A673 (cell line): ENCODE measurements around the gene VAV3. TPM values are rescaled to one million over a fixed set of nuclear protein-coding genes. Genes with fewer than 3 reads are reported as not detected.

Source experiments
- BruUV-seq: library from RNA; stranded (reverse); fragments of 400-500 nt; replicated peaks from 2 replicates; lab custom pipeline; 2021; lab: Mats Ljungman, UMichigan
- CTCF ChIA-PET: fragments of 300-600 bp; sonication (Branson Sonifier 250); formaldehyde crosslinking; loops from one replicate; lab custom pipeline; 2022; ENCODE audit warnings: antibody characterized with exemption; lab: Charles Lee
- POLR2A ChIA-PET: fragments of 300-600 bp; sonication (Branson Sonifier 250); formaldehyde crosslinking; loops from one replicate; lab custom pipeline; 2022; ENCODE audit warnings: antibody characterized with exemption; ENCODE audit not compliant: low non-redundant PET; lab: Charles Lee
- DNase-seq: peaks from one replicate; pipeline ENCODE4 v3.0.0-alpha.2; 2015; ENCODE audit warnings: low spot score
- H3K27ac ChIP-seq: fragments of 200-600 bp; sonication (generic); 2 replicates; pipeline ENCODE4 v1.5.1; 2016; ENCODE audit warnings: mixed run types, low read depth, mild to moderate bottlenecking, mixed read lengths, antibody characterized with exemption, low read length; ENCODE audit not compliant: poor library complexity, severe bottlenecking
- H3K27me3 ChIP-seq: fragments of 200-600 bp; sonication (generic); replicated peaks from 2 replicates; pipeline ENCODE4 v1.6.1; 2017; ENCODE audit warnings: mixed run types, low read depth, mild to moderate bottlenecking, mixed read lengths, antibody characterized with exemption, low read length; ENCODE audit not compliant: insufficient read depth, poor library complexity
- H3K36me3 ChIP-seq: fragments of 200-600 bp; sonication (generic); 2 replicates; pipeline ENCODE4 v1.6.1; 2016; ENCODE audit warnings: mixed run types, mild to moderate bottlenecking, mixed read lengths, antibody characterized with exemption, low read length; ENCODE audit not compliant: insufficient read depth, poor library complexity, severe bottlenecking
- H3K4me1 ChIP-seq: fragments of 200-600 bp; sonication (generic); 2 replicates; pipeline ENCODE4 v1.6.1; 2017; ENCODE audit warnings: mixed run types, mild to moderate bottlenecking, mixed read lengths, antibody characterized with exemption, low read length; ENCODE audit not compliant: insufficient read depth, poor library complexity, severe bottlenecking
- H3K4me3 ChIP-seq: fragments of 200-600 bp; sonication (generic); 2 replicates; pipeline ENCODE4 v1.5.1; 2016; ENCODE audit warnings: low read depth, mixed run types, mild to moderate bottlenecking, mixed read lengths, low read length; ENCODE audit not compliant: poor library complexity, severe bottlenecking
- H3K9me3 ChIP-seq: fragments of 200-600 bp; sonication (generic); 2 replicates; pipeline ENCODE4 v1.6.1; 2016; ENCODE audit warnings: mixed run types, low read depth, mild to moderate bottlenecking, mixed read lengths, antibody characterized with exemption, low read length; ENCODE audit not compliant: poor library complexity, severe bottlenecking
- CTCF ChIP-seq: fragments of 300-800, 200-600 bp; sonication (generic); conservative IDR thresholded peaks from 2 replicates; pipeline ENCODE4 v1.5.1; 2017; ENCODE audit warnings: low read depth, mild to moderate bottlenecking, antibody characterized with exemption, low read length, moderate library complexity, mixed read lengths
- EZH2 ChIP-seq: fragments of 200-600 bp; sonication (generic); IDR thresholded peaks from 2 replicates; pipeline ENCODE4 v1.6.1; 2017; ENCODE audit warnings: borderline replicate concordance, low read depth, mild to moderate bottlenecking, mixed read lengths, antibody characterized with exemption, low read length; ENCODE audit not compliant: poor library complexity, severe bottlenecking
- intact Hi-C: fragments of 100-400 bp; cut with micrococcal nuclease; formaldehyde crosslinking; loops from one replicate; pipeline ENCODE4 v1.10.0; 2022; ENCODE audit not compliant: unreplicated experiment
- total RNA-seq: library from RNA; stranded (reverse); gene quantifications from 2 replicates; pipeline ENCODE4 v1.2.3, GENCODE V29; 2021

The VAV3 gene
- total RNA-seq, 1 experiment from 2014 or later, result 0.30 TPM

GRCh38 chr1:107939256-107939655 is 25.7 kb downstream of the VAV3 start:
- Histone ChIP-seq H3K36me3 (no peaks in the 10 kb centered on the region), H3K27me3 (no peaks in the 10 kb centered on the region), H3K4me3 (no peak overlapping the region), H3K4me1 (peaks cover 30% of the 10 kb centered on the region), H3K27ac (no peak overlapping the region), H3K9me3 (no peaks in the 10 kb centered on the region)
- DNase-seq, result no peak
- CTCF ChIA-PET, result no interaction called here
- POLR2A ChIA-PET, result no interaction called here
- TF ChIP-seq CTCF (no peak), EZH2 (no peak)
- no TSS peak for BruUV-seq
- intact Hi-C loops, result no loop called here

- TF ChIP-seq CTCF, result no peak
- TF ChIP-seq EZH2, result no peak
- peak; percentile 84 for DNase-seq
- Histone ChIP-seq H3K9me3 (no peaks in the 10 kb centered on the region), H3K27ac (peak overlapping the region; percentile 34), H3K4me3 (no peak overlapping the region), H3K36me3 (no peaks in the 10 kb centered on the region), H3K27me3 (no peaks in the 10 kb centered on the region), H3K4me1 (peaks cover 35% of the 10 kb centered on the region)
- POLR2A ChIA-PET, result no interaction called here
- intact Hi-C loops, result loop anchor here (2.0 kb wide), 1 partner anchor 38 kb away; no protein-coding TSS in a partner anchor
- CTCF ChIA-PET, result no interaction called here
- no TSS peak for BruUV-seq
Observed at GRCh38 chr1:107936498-107937481, 28.2 kb downstream of the VAV3 start.

- no peaks in the 10 kb centered on the region for H3K36me3 ChIP-seq
- H3K4me3 ChIP-seq, result no peak overlapping the region
- H3K27me3 ChIP-seq, result no peaks in the 10 kb centered on the region
- no peak overlapping the region for H3K27ac ChIP-seq
- peaks cover 35% of the 10 kb centered on the region for H3K4me1 ChIP-seq
- no peak for DNase-seq
- no peaks in the 10 kb centered on the region for H3K9me3 ChIP-seq
- ChIA-PET CTCF (no interaction called here), POLR2A (no interaction called here)
- TF ChIP-seq EZH2 (no peak), CTCF (no peak)
- intact Hi-C loops, result loop anchor here (2.0 kb wide), 1 partner anchor 37 kb away; no protein-coding TSS in a partner anchor
- BruUV-seq, result no TSS peak
Observed at GRCh38 chr1:107935396-107936064, 29.4 kb downstream of the VAV3 start.
